ENCODE measurements around the gene CYP4F22.

- no peak for TF ChIP-seq EZH2phosphoT487 (IDR thresholded peaks at IDR 0.05; ENCODE audit: insufficient read depth, low read depth)
- no peak for TF ChIP-seq EZH2 (IDR thresholded peaks at IDR 0.05; ENCODE audit: insufficient read depth, poor library complexity, severe bottlenecking)
Observed at GRCh38 chr19:15589760-15590451, 81.6 kb downstream of the CYP4F22 start.

All from GM23248 (cell line).